Esophagus muscularis mucosa (tissue), 4 donors: ENCODE results near the gene ZNF213. TPM values are rescaled to one million over a fixed set of nuclear protein-coding genes. Genes with fewer than 3 reads are reported as not detected.

Experiments
- DNase-seq: peaks from one replicate; pipeline ENCODE4 v3.0.0-alpha.2; 2017; ENCODE audit errors: extremely low spot score
- H3K27ac ChIP-seq, 4 donors: fragments of 200-600 bp; sonication (generic); replicated peaks in 1 of 4; 1 replicate in 3 of 4; 2 replicates in 1 of 4; pipeline ENCODE4 v1.5.1; 2016 to 2019; ENCODE audit warnings: mild to moderate bottlenecking in 1 of 4
- H3K27me3 ChIP-seq, 4 donors: fragments of 200-600 bp; sonication (generic); one replicate each; pipeline versions ENCODE4 v1.5.1 to v1.6.0; 2016 to 2019
- H3K36me3 ChIP-seq, 4 donors: fragments of 200-600 bp; sonication (generic); one replicate each; pipeline ENCODE4 v1.5.1; 2016 to 2019
- H3K4me1 ChIP-seq, 4 donors: fragments of 200-600 bp; sonication (generic); one replicate each; pipeline ENCODE4 v1.5.1; 2016 to 2019
- H3K4me3 ChIP-seq, 4 donors: fragments of 200-600 bp; sonication (generic); 1 replicate in 2 of 4; 2 replicates in 2 of 4; pipeline ENCODE4 v1.5.1; 2016 to 2019; ENCODE audit warnings: mild to moderate bottlenecking in 4 of 4, moderate library complexity in 1 of 4
- H3K9me3 ChIP-seq, 4 donors: fragments of 200-600 bp; sonication (generic); 1 replicate in 3 of 4; 2 replicates in 1 of 4; pipeline ENCODE4 v1.5.1; 2016 to 2019
- EP300 ChIP-seq: sonication (generic); formaldehyde crosslinking; IDR thresholded peaks from one replicate; pipeline ENCODE4 v1.6.1; 2017; ENCODE audit warnings: antibody characterized with exemption
- POLR2A ChIP-seq: fragments of 450-650 bp; IDR thresholded peaks from one replicate; pipeline ENCODE4 v1.6.1; 2017; ENCODE audit warnings: antibody characterized with exemption, moderate library complexity, mild to moderate bottlenecking, low read depth
- POLR2AphosphoS5 ChIP-seq, 2 donors: sonication (generic); formaldehyde crosslinking; IDR thresholded peaks; one replicate each; pipeline ENCODE4 v1.6.1; 2017; ENCODE audit warnings: antibody characterized with exemption in 2 of 2
- WGBS: methylation state at CpG from one replicate; pipeline ENCODE4 v1.1.5; 2018; 5-methylcytosine and 5-hydroxymethylcytosine counted together
- intact Hi-C: fragments of 100-400 bp; cut with DNase I; formaldehyde crosslinking; loops from one replicate; pipeline ENCODE4 v1.15.1; 2023
- total RNA-seq, 4 donors: library from RNA; depleted of rRNA; stranded (reverse); fragments of >200 nt; gene quantifications; one replicate each; pipeline versions ENCODE4 v1.1.0 to v1.2.1, GENCODE V29; 2016
- TF ChIP-seq, protein P1 (sequence below), 3 experiments: fragments of 200-600 bp in 2 of 3; fragments of 450-650 bp in 1 of 3; sonication (generic) in 2 of 3; IDR thresholded peaks; one replicate each; pipeline ENCODE4 v1.5.1; 2017 to 2019; ENCODE audit warnings: antibody characterized with exemption in 3 of 3, mild to moderate bottlenecking in 2 of 3, moderate library complexity in 1 of 3

ZNF213 gene
- total RNA-seq = 10 to 100 TPM in 3 of 4 donors, 1 to 10 TPM in 1; 8.4 to 18.3 (median 13.5) TPM

DNA sequence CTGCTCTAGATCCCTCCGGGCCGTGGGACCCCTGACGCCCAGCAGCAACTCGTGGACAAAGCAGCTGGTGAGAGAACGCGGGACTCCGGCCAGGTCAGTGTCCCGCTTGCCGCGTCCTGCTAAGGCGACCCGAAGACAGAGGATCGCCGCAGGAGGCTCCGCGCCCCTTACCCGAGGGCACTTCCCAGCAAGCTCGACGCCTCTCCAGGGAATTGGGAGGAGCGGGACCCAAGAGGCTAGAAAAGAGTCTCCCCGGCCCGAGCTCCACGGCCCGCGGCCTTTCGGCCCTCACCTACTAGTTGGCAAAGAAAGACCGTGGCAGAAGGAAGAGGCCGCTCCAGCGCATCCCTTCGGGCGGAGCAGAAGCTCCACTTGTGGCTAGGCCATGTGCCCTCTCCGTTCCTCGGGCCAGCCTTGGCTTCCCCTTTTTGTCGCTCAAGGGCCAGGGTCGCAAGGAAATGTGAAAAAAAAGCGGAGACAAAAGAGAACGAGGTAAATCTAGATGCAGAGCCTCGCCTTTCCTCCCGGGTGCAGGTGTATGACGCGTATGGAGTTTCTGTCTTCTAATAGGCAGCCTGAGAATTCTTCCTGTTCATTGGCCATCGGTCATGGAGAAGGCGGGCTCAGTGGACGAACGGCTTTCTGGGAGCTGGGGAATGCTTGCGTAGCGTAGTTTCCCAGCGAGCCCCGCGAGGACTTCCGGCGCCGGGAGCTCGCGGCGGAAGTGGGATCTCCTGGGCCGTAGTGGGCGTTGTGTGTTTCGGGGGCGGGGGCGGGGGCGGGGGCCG, at the start of gene ZNF213:
Gene ZNF213 (plus strand): TSS at position 692 of the 788 bp plus-strand sequence. CDS start 2,252 bp downstream, outside the sequence.
- peak; percentile 99 for DNase-seq
- Histone ChIP-seq H3K36me3 (peaks cover 3 to 42% (median 29%) of the 10 kb centered on the region in 4 donors), H3K27me3 (no peaks in the 10 kb centered on the region), H3K9me3 (no peaks in the 10 kb centered on the region), H3K4me3 (peak within 1 kb of the TSS; percentile 75 to 85 (median 82)), H3K27ac (peak within 1 kb of the TSS; percentile 93 to 97 (median 95)), H3K4me1 (peaks cover 29 to 53% (median 42%) of the 10 kb centered on the region in 4 donors)
- TF ChIP-seq POLR2AphosphoS5 (IDR thresholded peaks at IDR 0.05) = peak; percentile 95 to 99
- no peak for TF ChIP-seq EP300
- peak; percentile 88 for TF ChIP-seq POLR2A
- WGBS = 0% methylated on average over 12 of the region's 63 CpGs
- intact Hi-C loops = no loop called here

DNA sequence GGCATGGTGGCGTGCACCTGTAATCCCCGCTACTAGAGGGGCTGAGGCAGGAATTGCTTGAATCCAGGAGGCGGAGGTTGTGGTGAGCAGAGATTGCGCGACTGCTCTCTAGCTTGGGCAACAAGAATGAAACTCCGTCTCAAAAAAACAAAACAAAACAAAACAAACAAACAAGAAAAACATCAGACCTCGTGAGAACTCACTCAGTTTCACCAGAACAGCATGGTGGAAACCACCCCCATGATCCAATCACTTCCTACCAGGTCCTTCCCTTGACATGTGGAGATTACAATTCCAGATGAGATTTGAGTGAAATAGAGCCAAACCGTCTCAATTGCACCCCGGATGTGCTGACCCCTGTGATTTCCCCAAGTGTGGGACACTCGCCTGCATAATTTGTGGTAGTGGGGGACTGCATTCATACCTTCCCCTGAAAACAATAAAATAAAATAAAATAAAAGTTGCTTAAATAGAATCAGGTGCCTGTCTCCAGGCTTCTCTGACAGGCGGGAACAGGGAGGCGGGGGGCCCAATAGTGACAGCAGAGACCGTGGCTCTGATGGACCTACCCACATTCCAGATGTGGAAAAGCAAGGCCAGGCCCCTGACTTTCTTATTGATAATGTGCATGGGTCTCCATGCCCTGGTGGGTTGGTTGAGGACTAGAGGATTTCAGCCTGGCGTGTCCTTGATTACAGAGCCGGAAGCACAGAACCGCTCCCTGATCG, 48.8 kb upstream of the ZNF213 start:
- TF ChIP-seq, protein P1, sequence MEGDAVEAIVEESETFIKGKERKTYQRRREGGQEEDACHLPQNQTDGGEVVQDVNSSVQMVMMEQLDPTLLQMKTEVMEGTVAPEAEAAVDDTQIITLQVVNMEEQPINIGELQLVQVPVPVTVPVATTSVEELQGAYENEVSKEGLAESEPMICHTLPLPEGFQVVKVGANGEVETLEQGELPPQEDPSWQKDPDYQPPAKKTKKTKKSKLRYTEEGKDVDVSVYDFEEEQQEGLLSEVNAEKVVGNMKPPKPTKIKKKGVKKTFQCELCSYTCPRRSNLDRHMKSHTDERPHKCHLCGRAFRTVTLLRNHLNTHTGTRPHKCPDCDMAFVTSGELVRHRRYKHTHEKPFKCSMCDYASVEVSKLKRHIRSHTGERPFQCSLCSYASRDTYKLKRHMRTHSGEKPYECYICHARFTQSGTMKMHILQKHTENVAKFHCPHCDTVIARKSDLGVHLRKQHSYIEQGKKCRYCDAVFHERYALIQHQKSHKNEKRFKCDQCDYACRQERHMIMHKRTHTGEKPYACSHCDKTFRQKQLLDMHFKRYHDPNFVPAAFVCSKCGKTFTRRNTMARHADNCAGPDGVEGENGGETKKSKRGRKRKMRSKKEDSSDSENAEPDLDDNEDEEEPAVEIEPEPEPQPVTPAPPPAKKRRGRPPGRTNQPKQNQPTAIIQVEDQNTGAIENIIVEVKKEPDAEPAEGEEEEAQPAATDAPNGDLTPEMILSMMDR (IDR thresholded peaks at IDR 0.05) = no peak
- no peak for TF ChIP-seq POLR2A
- TF ChIP-seq EP300 = no peak
- no peaks in the 10 kb centered on the region for H3K36me3 ChIP-seq
- WGBS = 83% methylated on average over 17 of the region's 17 CpGs
- no peak for DNase-seq
- H3K4me1 ChIP-seq = peaks cover 14 to 23% (median 18%) of the 10 kb centered on the region in 4 donors
- intact Hi-C loops = no loop called here
- peak overlapping the region; percentile 27 to 49 (median 39) for H3K4me3 ChIP-seq
- H3K27me3 ChIP-seq = peaks cover 0 to 22% (median 0%) of the 10 kb centered on the region in 4 donors
- peak overlapping the region; percentile 10 to 65 (median 62) for H3K27ac ChIP-seq
- no peaks in the 10 kb centered on the region for H3K9me3 ChIP-seq

DNA sequence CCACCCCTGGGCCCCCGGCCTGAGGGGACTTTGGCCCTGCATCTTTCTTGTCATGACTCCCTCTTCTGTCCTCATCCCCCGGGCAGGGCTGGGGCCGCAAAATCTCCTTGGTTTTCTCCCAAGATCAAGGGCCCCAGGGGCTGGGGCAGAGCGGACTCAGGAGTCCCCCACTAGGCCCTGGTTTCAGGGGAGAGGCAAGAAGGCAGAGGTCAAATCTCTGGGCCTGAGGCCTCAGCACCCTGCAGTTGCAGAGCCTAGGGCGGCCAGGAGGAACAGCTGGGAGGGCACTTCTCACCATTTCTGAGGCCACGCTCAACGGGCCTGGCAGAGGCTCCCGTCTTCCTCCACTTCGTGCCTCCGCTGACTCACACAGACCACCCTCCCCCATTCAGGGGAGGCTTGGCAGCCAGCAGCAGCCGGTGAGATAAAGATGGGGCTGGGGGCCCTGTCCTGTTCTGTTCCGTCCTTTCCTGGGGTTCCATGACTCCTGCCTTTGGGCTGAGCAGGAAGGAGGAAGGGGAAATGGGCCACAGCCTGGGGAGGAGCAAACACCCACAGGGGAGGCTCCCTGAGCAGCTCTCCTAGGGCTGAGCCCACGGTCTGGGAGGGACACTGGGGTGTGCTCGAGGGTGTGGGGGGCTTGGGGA, 48.1 kb upstream of the ZNF213 start:
- H3K27ac ChIP-seq = peak overlapping the region; percentile 10 to 65 (median 62)
- intact Hi-C loops = no loop called here
- no peak for DNase-seq
- H3K4me1 ChIP-seq = peaks cover 14 to 23% (median 18%) of the 10 kb centered on the region in 4 donors
- WGBS = 54% methylated on average over 11 of the region's 14 CpGs
- H3K4me3 ChIP-seq = peak overlapping the region; percentile 27 to 49 (median 39)
- peaks cover 0 to 28% (median 0%) of the 10 kb centered on the region in 4 donors for H3K27me3 ChIP-seq
- H3K36me3 ChIP-seq = no peaks in the 10 kb centered on the region
- no peak for TF ChIP-seq POLR2A
- no peak for TF ChIP-seq POLR2AphosphoS5 (IDR thresholded peaks at IDR 0.05)
- no peak for TF ChIP-seq EP300
- TF ChIP-seq, protein P1 (IDR thresholded peaks at IDR 0.05) = no peak
- H3K9me3 ChIP-seq = no peaks in the 10 kb centered on the region

GRCh38 chr16:3087243-3088235, 47.3 kb upstream of the ZNF213 start:
- WGBS = 44% methylated on average over 15 of the region's 18 CpGs
- Histone ChIP-seq H3K36me3 (no peaks in the 10 kb centered on the region), H3K4me1 (peaks cover 14 to 23% (median 18%) of the 10 kb centered on the region in 4 donors), H3K27me3 (peaks cover 0 to 37% (median under 1%) of the 10 kb centered on the region in 4 donors), H3K9me3 (no peaks in the 10 kb centered on the region), H3K27ac (peak overlapping the region; percentile 10 to 65 (median 62)), H3K4me3 (peak overlapping the region; percentile 27 to 49 (median 39))
- intact Hi-C loops = no loop called here
- no peak for DNase-seq
- TF ChIP-seq EP300 (no peak), POLR2AphosphoS5 (IDR thresholded peaks at IDR 0.05) (peak in 1 of 2 donors; percentile 36), POLR2A (no peak)
- TF ChIP-seq, protein P1 (IDR thresholded peaks at IDR 0.05) = peak in 1 of 3 experiments; percentile 15
